ENCODE measurements around the gene DGUOK. TPM values are rescaled to one million over a fixed set of nuclear protein-coding genes. Genes with fewer than 3 reads are reported as not detected.

DGUOK gene
- total RNA-seq, 1 experiment from 2014 or later = 78.7 TPM

DNA sequence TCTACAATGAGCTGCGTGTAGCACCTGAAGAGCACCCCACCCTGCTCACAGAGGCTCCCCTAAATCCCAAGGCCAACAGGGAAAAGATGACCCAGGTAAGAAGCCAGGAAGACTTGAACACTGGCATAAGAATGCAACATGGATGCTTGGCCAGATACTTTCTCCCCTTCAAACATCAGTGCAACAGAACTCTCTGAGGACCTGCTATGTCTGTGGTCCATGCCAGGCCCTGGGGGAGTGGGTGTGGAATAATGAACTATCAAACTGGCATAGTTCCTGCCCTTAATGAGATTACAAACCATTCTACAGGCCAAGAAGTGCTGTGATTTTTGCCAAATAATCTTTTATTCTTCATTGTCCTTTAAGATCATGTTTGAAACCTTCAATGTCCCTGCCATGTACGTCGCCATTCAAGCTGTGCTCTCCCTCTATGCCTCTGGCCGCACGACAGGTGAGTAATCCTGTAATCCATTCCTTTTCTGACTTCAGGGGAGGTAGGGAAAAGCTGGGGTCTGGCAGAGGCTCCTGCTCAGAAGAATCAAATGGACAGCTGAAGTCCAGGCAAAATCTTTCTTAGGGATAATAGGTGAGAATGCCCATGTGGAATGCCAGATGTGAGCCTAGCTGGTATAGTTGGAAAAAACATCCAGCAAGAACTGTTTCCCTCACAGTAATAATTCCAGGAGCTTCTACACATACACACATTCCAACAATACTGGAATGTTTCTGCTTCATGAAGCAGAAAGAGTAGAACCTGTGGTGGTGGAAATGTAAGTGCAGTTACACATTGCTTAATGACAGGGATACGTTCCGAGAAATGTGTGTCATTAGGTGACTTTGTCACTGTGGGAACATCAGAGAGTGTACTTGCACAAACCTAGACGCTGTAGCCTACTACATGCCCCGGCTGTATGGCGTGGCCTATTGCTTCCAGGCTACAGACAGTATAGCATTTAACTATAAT, 17.7 kb upstream of the DGUOK start:
- no peaks in the 10 kb centered on the region for H3K27me3 ChIP-seq (ENCODE audit: insufficient read depth, low read depth)
- no peak overlapping the region for H3K4me2 ChIP-seq
- H2AFZ ChIP-seq = no peak overlapping the region
- peak in 1 of 2 experiments; percentile 62 for DNase-seq
- no peaks in the 10 kb centered on the region for H3K9me3 ChIP-seq (ENCODE audit: insufficient read depth, low read depth)
- no peaks in the 10 kb centered on the region for H4K20me1 ChIP-seq (ENCODE audit: insufficient read depth)
- no TSS peak for BruUV-seq (replicated peaks)
- H3K27ac ChIP-seq = no peak overlapping the region
- no peaks in the 10 kb centered on the region for H3K79me2 ChIP-seq (ENCODE audit: low read depth)
- intact Hi-C loops (cut with micrococcal nuclease; ENCODE audit: unreplicated experiment) = no loop called here
- ChIA-PET CTCF (no interaction called here), POLR2A (ENCODE audit: unreplicated experiment) (no interaction called here)
- H3K4me1 ChIP-seq (replicated peaks; ENCODE audit: insufficient read depth) = no peaks in the 10 kb centered on the region
- no peaks in the 10 kb centered on the region for H3K36me3 ChIP-seq (ENCODE audit: low read depth)
- H3K9me2 ChIP-seq (ENCODE audit: insufficient read depth) = no peaks in the 10 kb centered on the region
- no peak overlapping the region for H3K4me3 ChIP-seq
- H3F3A ChIP-seq (ENCODE audit: insufficient read depth, low read depth) = peaks cover 3% of the 10 kb centered on the region; the same call in 1 of the 2 replicates
- no peak for TF ChIP-seq CTCF (conservative IDR thresholded peaks at IDR 0.05)
- no peak for TF ChIP-seq EZH2 (IDR thresholded peaks at IDR 0.05; ENCODE audit: low read depth)

GRCh38 chr2:73910873-73911547, 15.7 kb upstream of the DGUOK start:
- Histone ChIP-seq H3K79me2 (ENCODE audit: low read depth) (no peaks in the 10 kb centered on the region), H3K27ac (no peak overlapping the region), H3K27me3 (ENCODE audit: insufficient read depth, low read depth) (no peaks in the 10 kb centered on the region), H3K4me3 (no peak overlapping the region), H3K36me3 (ENCODE audit: low read depth) (no peaks in the 10 kb centered on the region), H3K9me3 (ENCODE audit: insufficient read depth, low read depth) (no peaks in the 10 kb centered on the region), H3F3A (ENCODE audit: insufficient read depth, low read depth) (0 out of 2 replicates have a peak, but pooled peaks cover 3% of the 10 kb centered on the region), H3K4me1 (replicated peaks; ENCODE audit: insufficient read depth) (no peaks in the 10 kb centered on the region), H2AFZ (no peak overlapping the region), H4K20me1 (ENCODE audit: insufficient read depth) (no peaks in the 10 kb centered on the region), H3K4me2 (no peak overlapping the region), H3K9me2 (ENCODE audit: insufficient read depth) (no peaks in the 10 kb centered on the region)
- ChIA-PET POLR2A (ENCODE audit: unreplicated experiment) (interaction anchor here (0.5 kb wide), 1 partner anchor 59 kb away, joined by 5 read pairs; no protein-coding TSS in a partner anchor), CTCF (no interaction called here)
- no peak for DNase-seq
- intact Hi-C loops (cut with micrococcal nuclease; ENCODE audit: unreplicated experiment) = no loop called here
- TF ChIP-seq CTCF (conservative IDR thresholded peaks at IDR 0.05) (no peak), EZH2 (IDR thresholded peaks at IDR 0.05; ENCODE audit: low read depth) (no peak)
- no TSS peak for BruUV-seq (replicated peaks)

DNA sequence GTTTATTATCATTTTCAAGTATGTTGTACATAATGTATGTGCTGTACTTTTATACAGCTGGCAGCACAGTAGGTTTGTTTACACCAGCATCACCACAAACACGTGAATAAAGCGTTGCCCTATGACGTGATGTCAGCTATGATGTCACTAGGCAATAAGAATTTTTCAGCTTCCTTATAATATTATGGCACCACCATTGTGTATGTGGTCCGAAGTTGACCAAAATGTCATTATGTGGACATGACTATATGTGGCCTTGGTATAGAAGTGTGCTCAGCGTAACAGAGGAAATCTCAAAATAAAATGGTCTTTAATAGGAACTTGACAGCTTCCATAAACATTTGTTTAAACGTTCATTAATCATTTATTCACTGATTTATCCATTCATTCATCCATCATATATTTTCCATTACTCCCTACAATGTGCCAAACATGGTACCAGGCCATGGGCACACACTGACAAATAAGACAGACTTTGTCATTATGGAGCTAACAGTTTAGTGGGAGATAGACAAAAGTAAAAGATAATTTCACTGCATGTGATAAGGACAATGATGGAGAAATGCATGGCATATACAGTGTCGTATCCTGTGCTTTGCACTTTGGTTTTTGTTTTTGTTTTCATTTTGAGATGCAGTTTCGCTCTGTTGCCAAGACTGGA, 15.0 kb upstream of the DGUOK start:
- ChIA-PET POLR2A (ENCODE audit: unreplicated experiment) (no interaction called here), CTCF (no interaction called here)
- no peaks in the 10 kb centered on the region for H3K9me2 ChIP-seq (ENCODE audit: insufficient read depth)
- H3K4me2 ChIP-seq = no peak overlapping the region
- no peaks in the 10 kb centered on the region for H3K79me2 ChIP-seq (ENCODE audit: low read depth)
- H3K27me3 ChIP-seq (ENCODE audit: insufficient read depth, low read depth) = no peaks in the 10 kb centered on the region
- intact Hi-C loops (cut with micrococcal nuclease; ENCODE audit: unreplicated experiment) = no loop called here
- no peaks in the 10 kb centered on the region for H4K20me1 ChIP-seq (ENCODE audit: insufficient read depth)
- no peak overlapping the region for H3K4me3 ChIP-seq
- no peak overlapping the region for H3K27ac ChIP-seq
- no peaks in the 10 kb centered on the region for H3K4me1 ChIP-seq (replicated peaks; ENCODE audit: insufficient read depth)
- no peak overlapping the region for H2AFZ ChIP-seq
- no peaks in the 10 kb centered on the region for H3K36me3 ChIP-seq (ENCODE audit: low read depth)
- DNase-seq = no peak
- TF ChIP-seq CTCF (conservative IDR thresholded peaks at IDR 0.05) (no peak), EZH2 (IDR thresholded peaks at IDR 0.05; ENCODE audit: low read depth) (no peak)
- H3F3A ChIP-seq (ENCODE audit: insufficient read depth, low read depth) = 0 out of 2 replicates have a peak, but pooled peaks cover 3% of the 10 kb centered on the region
- BruUV-seq (replicated peaks) = no TSS peak
- H3K9me3 ChIP-seq (ENCODE audit: insufficient read depth, low read depth) = no peaks in the 10 kb centered on the region

Measured in PC-9 (cell line).